GM12878 (cell line): ENCODE measurements around the gene FBXL7. TPM values are rescaled to one million over a fixed set of nuclear protein-coding genes. Genes with fewer than 3 reads are reported as not detected.

Source experiments
- ATAC-seq: fragments of 200-7000 bp; cut with Tn5 transposase; 3 replicates; pipeline ENCODE4 v1.9.1; 2020; ENCODE audit warnings: mild to moderate bottlenecking, moderate library complexity
- BruUV-seq: library from RNA; stranded (reverse); fragments of 400-500 nt; replicated peaks from 2 replicates; lab custom pipeline; 2021; lab: Mats Ljungman, UMichigan
- CTCF ChIA-PET: fragments of 300-600 bp; sonication (Branson Sonifier 250); formaldehyde crosslinking; extraction: SDS; loops from one replicate; lab custom pipeline; 2021; ENCODE audit warnings: inconsistent platforms; lab: Yijun Ruan, JAX
- POLR2A ChIA-PET: fragments of 350-600 bp; formaldehyde crosslinking; extraction: SDS; loops from one replicate; lab custom pipeline; 2021; ENCODE audit warnings: inconsistent platforms; lab: Charles Lee
- RAD21 ChIA-PET: fragments of 300-600 bp; sonication (Branson Sonifier 250); formaldehyde crosslinking; loops from one replicate; lab custom pipeline; 2023; ENCODE audit warnings: antibody characterized with exemption; ENCODE audit not compliant: unreplicated experiment; lab: Charles Lee
- SMC1A ChIA-PET: fragments of 300-600 bp; sonication (Branson Sonifier 250); formaldehyde crosslinking; loops from one replicate; lab custom pipeline; 2023; ENCODE audit not compliant: unreplicated experiment, uncharacterized antibody; lab: Charles Lee
- DNase-seq: peaks from one replicate; pipeline ENCODE4 v3.0.0-alpha.2; 2011; ENCODE audit warnings: low read depth, low spot score
- FAIRE-seq: peaks from 3 replicates; lab custom pipeline; 2011; peaks lifted over from hg19 to GRCh38; lab: Jason Lieb, UNC
- H2AFZ ChIP-seq: 2 replicates; pipeline ENCODE4 v1.6.0; 2011; ENCODE audit warnings: low read depth, low read length, control low read depth; ENCODE audit not compliant: control insufficient read depth
- H3K27ac ChIP-seq: 2 replicates; pipeline ENCODE4 v1.5.1; 2011; ENCODE audit warnings: control low read depth; ENCODE audit not compliant: control insufficient read depth, insufficient read depth
- H3K27me3 ChIP-seq, 2 experiments: replicated peaks in 1 of 2; 2 replicates each; pipeline versions ENCODE4 v1.6.0 to v1.6.1; 2011; ENCODE audit warnings: low read length in 1 of 2; ENCODE audit not compliant: control insufficient read depth in 2 of 2, insufficient read depth in 2 of 2
- H3K36me3 ChIP-seq, 2 experiments: 2 replicates each; pipeline ENCODE4 v1.5.1; 2011; ENCODE audit warnings: low read length in 1 of 2; ENCODE audit not compliant: control insufficient read depth in 2 of 2, insufficient read depth in 2 of 2
- H3K4me1 ChIP-seq: 2 replicates; pipeline ENCODE4 v1.6.1; 2011; ENCODE audit warnings: mild to moderate bottlenecking, low read length, moderate library complexity, mixed read lengths; ENCODE audit not compliant: control insufficient read depth, insufficient read depth
- H3K4me2 ChIP-seq: 2 replicates; pipeline ENCODE4 v1.6.0; 2011; ENCODE audit warnings: control low read depth; ENCODE audit not compliant: control insufficient read depth, insufficient read depth
- H3K4me3 ChIP-seq: fragments of 200-600 bp; sonication (generic); 2 replicates; pipeline ENCODE4 v1.5.1; 2016
- H3K79me2 ChIP-seq: 2 replicates; pipeline ENCODE4 v1.6.0; 2011; ENCODE audit warnings: low read length; ENCODE audit not compliant: control insufficient read depth, insufficient read depth
- H3K9ac ChIP-seq: 2 replicates; pipeline ENCODE4 v1.8.0; 2011; ENCODE audit warnings: low read length, control low read depth, mixed read lengths; ENCODE audit not compliant: control insufficient read depth, insufficient read depth
- H3K9me3 ChIP-seq: replicated peaks from 3 replicates; pipeline ENCODE4 v1.5.1; 2011; ENCODE audit warnings: mild to moderate bottlenecking, low read length; ENCODE audit not compliant: control insufficient read depth, insufficient read depth
- H4K20me1 ChIP-seq: 2 replicates; pipeline ENCODE4 v1.6.0; 2011; ENCODE audit not compliant: control insufficient read depth, insufficient read depth
- ASH2L ChIP-seq: fragments of 300-600, 200-600 bp; sonication (generic); IDR thresholded peaks from 2 replicates; pipeline ENCODE4 v1.6.1; 2017; ENCODE audit warnings: low read depth, mild to moderate bottlenecking, borderline replicate concordance
- CEBPB ChIP-seq, 2 experiments: fragments of 150-350 bp in 1 of 2; IDR thresholded peaks; 2 replicates each; pipeline ENCODE4 v1.6.1; 2012 to 2014; ENCODE audit warnings: low read depth in 2 of 2, low read length in 2 of 2, borderline replicate concordance in 1 of 2, inconsistent platforms in 1 of 2
- CTCF ChIP-seq, 3 experiments: IDR thresholded peaks in 2 of 3; conservative IDR thresholded peaks in 1 of 3; 2 replicates each; pipeline ENCODE4 v1.5.1; 2011; ENCODE audit warnings: low read depth in 3 of 3, low read length in 3 of 3, mild to moderate bottlenecking in 3 of 3, control low read depth in 2 of 3, moderate library complexity in 2 of 3, inconsistent platforms in 1 of 3, mixed read lengths in 1 of 3; ENCODE audit not compliant: control insufficient read depth in 2 of 3, insufficient read depth in 1 of 3; ENCODE audit errors: extremely low read depth in 1 of 3
- IKZF1 ChIP-seq: fragments of 450-650 bp; conservative IDR thresholded peaks from 2 replicates; pipeline ENCODE4 v1.6.1; 2017; ENCODE audit warnings: antibody characterized with exemption, mild to moderate bottlenecking
- JUNB ChIP-seq: IDR thresholded peaks from 2 replicates; pipeline ENCODE4 v1.6.1; 2016; ENCODE audit warnings: antibody characterized with exemption, mild to moderate bottlenecking
- KLF5 ChIP-seq: fragments of 450-650 bp; IDR thresholded peaks from 2 replicates; pipeline ENCODE4 v1.6.1; 2014; ENCODE audit warnings: mild to moderate bottlenecking; ENCODE audit not compliant: partially characterized antibody
- PML ChIP-seq: IDR thresholded peaks from 2 replicates; pipeline ENCODE4 v1.6.1; 2012; ENCODE audit warnings: low read length, inconsistent platforms
- POLR2A ChIP-seq: IDR thresholded peaks from 2 replicates; pipeline ENCODE4 v1.6.1; 2011; ENCODE audit warnings: low read depth, mild to moderate bottlenecking, low read length
- SUPT20H ChIP-seq: IDR thresholded peaks from 2 replicates; pipeline ENCODE4 v1.6.1; 2011; ENCODE audit warnings: low read depth, mild to moderate bottlenecking, low read length, moderate library complexity, borderline replicate concordance; ENCODE audit not compliant: control insufficient read depth
- ZSCAN29 ChIP-seq: fragments of 450-650 bp; IDR thresholded peaks from 2 replicates; pipeline ENCODE4 v1.6.1; 2017; ENCODE audit warnings: mild to moderate bottlenecking, moderate library complexity
- WGBS: methylation state at CpG from one replicate; pipeline ENCODE4 v1.1.6; 2016; ENCODE audit warnings: low lambda C conversion rate; ENCODE audit not compliant: insufficient replicate concordance, insufficient coverage; ENCODE audit errors: missing lambda C conversion rate; 5-methylcytosine and 5-hydroxymethylcytosine counted together
- in situ Hi-C: fragments of 300-500 bp; cut with MboI; formaldehyde crosslinking; loops from 9 replicates; pipeline ENCODE4 v1.14.3; 2018; ENCODE audit warnings: mixed read lengths
- intact Hi-C: fragments of 100-400 bp; cut with micrococcal nuclease; formaldehyde crosslinking; loops from one replicate; pipeline ENCODE4 v1.14.2; 2022; ENCODE audit not compliant: unreplicated experiment
- polyA plus RNA-seq, 11 experiments: library from polyadenylated mRNA; depleted of rRNA in 4 of 11; unstranded in 6 of 11; stranded (reverse) in 5 of 11; fragments of >200 nt; fragmentation: Nextera tagmentation in 4 of 11; fragmentation: Illumina TruSeq in 1 of 11; extraction: Ambion mirVana in 4 of 11; extraction: Trizol in 1 of 11; gene quantifications; 1 replicate in 1 of 11; 2 replicates in 10 of 11; pipeline versions ENCODE4 v1.2.1 to v1.2.3, GENCODE V29; 2011 to 2016; ENCODE audit warnings: inconsistent platforms in 2 of 11, missing spikeins in 2 of 11, low read depth in 1 of 11
- total RNA-seq, 4 experiments: library from RNA; depleted of rRNA in 3 of 4; stranded (reverse); fragments of >200 nt in 3 of 4; fragmentation: Illumina TruSeq in 1 of 4; extraction: Trizol in 1 of 4; gene quantifications; 2 replicates each; pipeline versions ENCODE4 v1.2.1 to v1.2.3, GENCODE V29; 2013 to 2021
- TF ChIP-seq, protein P1 (sequence below): fragments of 450-650 bp; IDR thresholded peaks from 2 replicates; pipeline ENCODE4 v1.6.1; 2016; ENCODE audit warnings: mild to moderate bottlenecking, moderate library complexity, borderline replicate concordance
- TF ChIP-seq, protein P2 (sequence below): fragments of 450-650 bp; formaldehyde crosslinking; IDR thresholded peaks from 2 replicates; pipeline ENCODE4 v1.4.0; 2022; ENCODE audit warnings: mild to moderate bottlenecking, moderate library complexity

The FBXL7 gene
- total and polyA plus RNA-seq, 10 of the 15 experiments (the other 5 are each of a cell fraction or from before 2014, with no cell fraction given): 0.03 to 0.44 (median 0.16) TPM

GRCh38 chr5:15731699-15732098 is 231.7 kb downstream of the FBXL7 start:
- ChIA-PET SMC1A (no interaction called here), POLR2A (no interaction called here), RAD21 (no interaction called here), CTCF (no interaction called here)
- DNase-seq (no peak), FAIRE-seq (no peak), ATAC-seq (no peak)
- no peak overlapping the region for H3K27ac ChIP-seq
- BruUV-seq: no TSS peak
- H3K9ac ChIP-seq: no peak overlapping the region
- H3K4me3 ChIP-seq: no peak overlapping the region
- no peaks in the 10 kb centered on the region for H3K4me1 ChIP-seq
- no peaks in the 10 kb centered on the region for H3K9me3 ChIP-seq
- H2AFZ ChIP-seq: no peak overlapping the region
- H3K4me2 ChIP-seq: no peak overlapping the region
- in situ Hi-C loops: no loop called here
- intact Hi-C loops: no loop called here
- 27% methylated on average over 4 of the region's 4 CpGs for WGBS
- no peaks in the 10 kb centered on the region for H3K36me3 ChIP-seq
- no peaks in the 10 kb centered on the region for H3K79me2 ChIP-seq
- no peaks in the 10 kb centered on the region for H3K27me3 ChIP-seq
- no peaks in the 10 kb centered on the region for H4K20me1 ChIP-seq
- no peak for TF ChIP-seq POLR2A
- TF ChIP-seq, protein P1, sequence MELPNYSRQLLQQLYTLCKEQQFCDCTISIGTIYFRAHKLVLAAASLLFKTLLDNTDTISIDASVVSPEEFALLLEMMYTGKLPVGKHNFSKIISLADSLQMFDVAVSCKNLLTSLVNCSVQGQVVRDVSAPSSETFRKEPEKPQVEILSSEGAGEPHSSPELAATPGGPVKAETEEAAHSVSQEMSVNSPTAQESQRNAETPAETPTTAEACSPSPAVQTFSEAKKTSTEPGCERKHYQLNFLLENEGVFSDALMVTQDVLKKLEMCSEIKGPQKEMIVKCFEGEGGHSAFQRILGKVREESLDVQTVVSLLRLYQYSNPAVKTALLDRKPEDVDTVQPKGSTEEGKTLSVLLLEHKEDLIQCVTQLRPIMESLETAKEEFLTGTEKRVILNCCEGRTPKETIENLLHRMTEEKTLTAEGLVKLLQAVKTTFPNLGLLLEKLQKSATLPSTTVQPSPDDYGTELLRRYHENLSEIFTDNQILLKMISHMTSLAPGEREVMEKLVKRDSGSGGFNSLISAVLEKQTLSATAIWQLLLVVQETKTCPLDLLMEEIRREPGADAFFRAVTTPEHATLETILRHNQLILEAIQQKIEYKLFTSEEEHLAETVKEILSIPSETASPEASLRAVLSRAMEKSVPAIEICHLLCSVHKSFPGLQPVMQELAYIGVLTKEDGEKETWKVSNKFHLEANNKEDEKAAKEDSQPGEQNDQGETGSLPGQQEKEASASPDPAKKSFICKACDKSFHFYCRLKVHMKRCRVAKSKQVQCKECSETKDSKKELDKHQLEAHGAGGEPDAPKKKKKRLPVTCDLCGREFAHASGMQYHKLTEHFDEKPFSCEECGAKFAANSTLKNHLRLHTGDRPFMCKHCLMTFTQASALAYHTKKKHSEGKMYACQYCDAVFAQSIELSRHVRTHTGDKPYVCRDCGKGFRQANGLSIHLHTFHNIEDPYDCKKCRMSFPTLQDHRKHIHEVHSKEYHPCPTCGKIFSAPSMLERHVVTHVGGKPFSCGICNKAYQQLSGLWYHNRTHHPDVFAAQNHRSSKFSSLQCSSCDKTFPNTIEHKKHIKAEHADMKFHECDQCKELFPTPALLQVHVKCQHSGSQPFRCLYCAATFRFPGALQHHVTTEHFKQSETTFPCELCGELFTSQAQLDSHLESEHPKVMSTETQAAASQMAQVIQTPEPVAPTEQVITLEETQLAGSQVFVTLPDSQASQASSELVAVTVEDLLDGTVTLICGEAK: no peak
- no peak for TF ChIP-seq PML
- TF ChIP-seq CEBPB (IDR thresholded peaks at IDR 0.05; ENCODE audit: borderline replicate concordance in 1 of 2, low read depth in 2 of 2, low read length in 2 of 2): no peak
- no peak for TF ChIP-seq CTCF (IDR thresholded peaks at IDR 0.05 in 2 of 3, conservative IDR thresholded peaks at IDR 0.05 in 1 of 3; ENCODE audit: control insufficient read depth in 2 of 3, extremely low read depth in 1 of 3, insufficient read depth in 1 of 3, low read depth in 3 of 3, low read length in 3 of 3)
- TF ChIP-seq, protein P2, sequence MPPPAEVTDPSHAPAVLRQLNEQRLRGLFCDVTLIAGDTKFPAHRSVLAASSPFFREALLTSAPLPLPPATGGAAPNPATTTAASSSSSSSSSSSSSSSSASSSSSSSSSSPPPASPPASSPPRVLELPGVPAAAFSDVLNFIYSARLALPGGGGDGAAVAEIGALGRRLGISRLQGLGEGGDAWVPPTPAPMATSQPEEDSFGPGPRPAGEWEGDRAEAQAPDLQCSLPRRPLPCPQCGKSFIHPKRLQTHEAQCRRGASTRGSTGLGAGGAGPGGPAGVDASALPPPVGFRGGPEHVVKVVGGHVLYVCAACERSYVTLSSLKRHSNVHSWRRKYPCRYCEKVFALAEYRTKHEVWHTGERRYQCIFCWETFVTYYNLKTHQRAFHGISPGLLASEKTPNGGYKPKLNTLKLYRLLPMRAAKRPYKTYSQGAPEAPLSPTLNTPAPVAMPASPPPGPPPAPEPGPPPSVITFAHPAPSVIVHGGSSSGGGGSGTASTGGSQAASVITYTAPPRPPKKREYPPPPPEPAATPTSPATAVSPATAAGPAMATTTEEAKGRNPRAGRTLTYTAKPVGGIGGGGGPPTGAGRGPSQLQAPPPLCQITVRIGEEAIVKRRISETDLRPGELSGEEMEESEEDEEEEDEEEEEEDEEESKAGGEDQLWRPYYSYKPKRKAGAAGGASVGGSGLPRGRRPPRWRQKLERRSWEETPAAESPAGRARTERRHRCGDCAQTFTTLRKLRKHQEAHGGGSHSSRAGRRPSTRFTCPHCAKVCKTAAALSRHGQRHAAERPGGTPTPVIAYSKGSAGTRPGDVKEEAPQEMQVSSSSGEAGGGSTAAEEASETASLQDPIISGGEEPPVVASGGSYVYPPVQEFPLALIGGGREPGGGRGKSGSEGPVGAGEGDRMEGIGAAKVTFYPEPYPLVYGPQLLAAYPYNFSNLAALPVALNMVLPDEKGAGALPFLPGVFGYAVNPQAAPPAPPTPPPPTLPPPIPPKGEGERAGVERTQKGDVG (CRISPR knock-in tag): no peak
- no peak for TF ChIP-seq ASH2L
- TF ChIP-seq KLF5: no peak
- no peak for TF ChIP-seq IKZF1
- no peak for TF ChIP-seq SUPT20H
- no peak for TF ChIP-seq JUNB
- TF ChIP-seq ZSCAN29: no peak
